GM18508 (cell line): ENCODE measurements around the gene WNT9A.
"Not testable (repeated sequence)": the region's sequence is repeated elsewhere in the genome, so short reads cannot be mapped to it uniquely, and the experiment has no call there.

Experiments used
- ATAC-seq: cut with Tn5 transposase; IDR thresholded peaks from one replicate; pipeline ENCODE4 v1.9.1; 2021; ENCODE audit warnings: moderate number of reproducible peaks; ENCODE audit not compliant: insufficient read depth, unreplicated experiment

The WNT9A gene

DNA sequence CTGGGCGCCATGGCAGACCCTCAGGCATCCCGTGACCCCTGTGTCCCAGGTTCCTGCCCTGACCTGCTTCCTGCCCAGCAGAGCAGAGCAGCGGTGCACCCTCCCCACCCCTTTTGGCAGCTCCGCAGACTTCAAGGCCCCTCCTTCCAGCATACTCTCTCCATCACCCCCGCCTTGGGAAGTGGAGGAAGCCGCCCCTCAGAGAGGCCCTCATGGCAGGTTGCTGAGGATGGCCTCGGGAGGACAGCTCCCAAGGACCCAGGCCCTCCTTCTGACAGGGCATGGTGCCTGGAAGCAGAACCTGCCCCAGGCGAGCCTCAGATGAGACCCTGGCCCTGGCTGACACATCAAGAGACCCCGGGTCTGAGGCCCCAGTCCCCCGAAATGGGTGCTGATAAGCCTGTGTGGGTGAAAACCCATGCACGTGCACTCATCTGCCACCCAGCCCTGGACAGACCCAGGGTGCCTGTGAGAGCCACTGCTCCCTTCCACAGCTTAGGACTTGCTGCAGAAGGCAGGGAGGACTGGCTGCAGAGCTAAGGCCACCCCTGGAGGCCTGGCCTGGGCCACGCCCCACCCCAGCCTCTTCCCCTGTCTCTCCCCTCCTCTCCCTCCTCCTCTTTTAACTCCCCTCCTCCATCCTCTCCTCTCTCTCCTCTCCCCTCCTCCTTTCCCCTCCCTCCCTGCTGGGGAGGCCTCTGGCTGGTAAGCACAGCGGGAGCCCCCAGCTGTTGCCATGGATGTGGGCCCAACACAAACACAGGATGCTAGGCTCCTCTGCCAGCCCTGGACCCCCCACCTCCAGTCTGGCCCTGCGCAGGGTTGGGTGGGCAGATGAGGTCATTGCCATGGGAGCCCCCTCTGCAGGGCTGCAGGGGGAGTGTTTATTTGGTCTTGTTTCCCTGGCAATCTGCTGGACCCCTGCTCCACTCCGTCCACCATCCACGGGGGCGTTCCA is 33.7 kb downstream of the WNT9A start:
- ATAC-seq: no peak

DNA sequence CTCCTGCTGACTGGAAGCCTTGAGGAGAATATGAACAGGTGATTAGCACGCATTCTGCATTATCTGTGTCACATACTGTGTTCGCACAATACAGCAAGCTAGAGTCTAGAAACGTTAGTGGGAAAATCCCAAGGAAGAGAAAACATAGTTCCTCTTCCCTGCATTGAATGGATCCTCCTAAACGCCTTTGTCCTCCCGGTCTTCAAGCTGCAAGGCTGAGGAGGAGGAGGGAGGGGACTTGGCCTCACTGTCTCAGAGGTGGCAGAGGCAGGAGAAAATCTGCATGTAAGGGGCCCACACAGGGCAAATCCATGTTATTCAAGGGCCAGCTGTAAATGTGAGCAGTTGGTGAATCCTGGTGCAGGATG is 34.4 kb downstream of the WNT9A start:
- ATAC-seq: no peak

DNA sequence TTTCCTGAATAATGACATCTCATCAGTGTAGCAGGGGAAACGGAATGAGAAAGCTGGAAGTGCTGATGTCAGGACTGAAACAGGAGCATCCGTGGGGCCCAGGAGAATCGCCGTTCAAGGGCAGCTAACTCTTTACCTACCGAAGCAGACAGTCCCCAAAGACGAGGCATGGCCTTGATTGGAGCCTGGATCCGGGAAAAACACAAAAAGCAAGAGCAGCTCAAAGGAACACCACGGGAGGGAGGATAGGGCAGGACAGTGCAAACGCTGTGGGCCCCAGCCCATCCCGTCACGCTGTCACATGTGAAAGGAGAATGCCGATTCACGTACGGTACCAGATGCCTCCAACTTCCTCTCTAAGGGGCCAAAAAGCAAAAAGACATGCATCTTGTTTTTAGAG is 34.9 kb downstream of the WNT9A start:
- ATAC-seq: no peak

DNA sequence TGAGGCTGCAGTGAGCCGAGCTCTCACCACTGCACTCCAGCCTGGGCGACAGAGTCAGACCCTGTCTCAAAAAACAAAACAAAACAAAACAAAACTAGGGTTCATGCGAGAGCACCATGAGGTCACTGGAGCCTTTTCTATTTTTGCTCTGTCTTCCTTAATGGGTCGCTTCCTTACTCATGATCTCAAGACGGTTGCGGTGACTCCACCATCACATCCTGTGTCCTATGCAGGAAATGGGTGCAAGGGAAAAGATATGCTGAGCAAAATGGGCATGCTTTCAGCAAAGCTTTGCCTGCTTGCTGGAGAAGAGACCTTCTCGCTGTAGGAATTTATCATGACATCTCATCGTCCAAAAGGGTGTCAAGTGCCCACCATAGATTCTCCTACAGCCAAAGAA is 36.4 kb downstream of the WNT9A start:
- no peak for ATAC-seq

DNA sequence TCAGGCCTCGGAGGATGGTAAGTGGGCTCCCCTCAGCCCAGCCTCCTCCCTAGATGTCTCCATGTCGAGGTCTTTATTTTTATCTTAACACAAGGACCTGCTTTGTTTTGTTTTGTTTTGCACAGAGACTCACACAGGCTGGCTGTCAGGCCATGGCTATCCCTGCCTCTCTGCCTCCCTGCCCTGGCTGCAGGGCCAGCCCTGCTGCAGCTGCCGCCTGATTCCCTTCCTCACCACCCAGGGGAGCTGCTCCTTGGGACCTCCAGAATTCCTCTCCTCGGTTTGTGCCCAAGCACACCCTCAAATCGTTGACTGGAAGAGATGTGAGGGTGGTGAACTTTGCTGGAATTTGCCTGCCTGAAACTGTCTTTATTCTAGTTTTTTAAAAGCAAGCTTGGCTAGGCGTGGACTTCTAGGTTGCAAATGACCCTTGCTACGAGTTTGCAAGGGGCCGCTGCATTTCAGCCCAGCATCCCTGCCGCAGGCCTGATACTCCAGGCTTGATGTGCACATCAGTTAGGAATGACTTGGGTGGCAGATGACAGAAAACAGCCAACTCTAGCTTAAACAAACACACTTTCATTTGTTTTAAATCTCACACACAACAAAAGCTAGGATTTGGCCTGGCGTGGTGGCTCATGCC is 37.1 kb downstream of the WNT9A start:
- ATAC-seq: no peak

DNA sequence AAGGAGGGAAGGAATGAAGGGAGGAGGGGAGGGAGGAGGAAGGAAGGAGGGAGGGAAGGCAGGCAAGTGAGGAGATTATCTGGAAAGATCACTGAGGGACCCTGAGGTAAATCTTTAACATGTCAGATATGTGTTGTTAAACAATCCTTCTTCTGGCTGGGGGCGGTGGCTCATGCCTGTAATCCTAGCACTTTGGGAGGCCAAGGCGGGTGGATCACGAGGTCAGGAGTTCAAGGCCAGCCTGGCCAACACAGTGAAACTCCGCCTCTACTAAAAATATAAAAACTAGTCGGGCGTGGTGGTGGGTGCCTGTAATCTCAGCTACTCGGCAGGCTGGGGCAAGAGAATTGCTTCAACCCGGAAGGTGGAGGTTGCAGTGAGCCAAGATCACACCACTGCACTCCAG is 37.8 kb downstream of the WNT9A start:
- not testable (repeated sequence) for ATAC-seq

DNA sequence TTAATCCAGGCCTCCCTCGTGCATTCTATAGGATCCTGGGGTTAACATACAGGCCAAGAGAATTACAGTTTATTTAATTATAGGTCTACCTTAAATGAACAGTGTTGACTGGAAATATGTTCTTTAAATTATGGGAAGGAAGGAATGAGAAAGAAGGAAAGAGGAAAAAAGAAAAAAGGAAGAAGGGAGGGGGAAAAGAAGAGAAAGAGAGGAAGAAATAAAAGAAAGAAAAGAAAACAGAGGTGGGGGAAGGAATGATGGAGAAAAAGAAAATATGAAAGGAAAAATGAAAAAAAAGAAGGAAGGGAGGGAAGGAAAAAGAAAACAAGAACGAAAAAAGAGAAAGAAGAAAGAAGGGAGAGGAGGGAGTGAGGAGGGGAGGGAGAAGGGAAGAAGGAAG is 38.5 kb downstream of the WNT9A start:
- no peak for ATAC-seq

DNA sequence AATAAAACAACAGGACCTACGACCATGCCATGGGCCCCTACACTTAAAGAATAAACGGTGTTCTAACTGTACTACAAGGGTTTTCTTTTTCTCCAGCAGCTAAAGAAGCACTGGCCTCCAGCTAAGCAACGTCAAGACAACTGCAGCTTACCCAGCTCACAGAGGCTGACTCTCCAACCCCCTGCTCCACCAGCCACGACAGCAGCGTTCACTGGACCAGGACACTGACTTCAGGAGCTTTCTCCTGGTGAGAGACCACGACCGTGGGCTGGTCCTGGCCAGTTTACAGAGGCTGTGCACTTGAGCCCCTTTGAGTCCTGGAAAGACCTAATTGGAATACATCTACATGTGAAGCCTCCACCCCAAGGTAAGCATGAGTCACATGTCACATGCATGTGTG is 39.4 kb downstream of the WNT9A start:
- ATAC-seq: no peak

DNA sequence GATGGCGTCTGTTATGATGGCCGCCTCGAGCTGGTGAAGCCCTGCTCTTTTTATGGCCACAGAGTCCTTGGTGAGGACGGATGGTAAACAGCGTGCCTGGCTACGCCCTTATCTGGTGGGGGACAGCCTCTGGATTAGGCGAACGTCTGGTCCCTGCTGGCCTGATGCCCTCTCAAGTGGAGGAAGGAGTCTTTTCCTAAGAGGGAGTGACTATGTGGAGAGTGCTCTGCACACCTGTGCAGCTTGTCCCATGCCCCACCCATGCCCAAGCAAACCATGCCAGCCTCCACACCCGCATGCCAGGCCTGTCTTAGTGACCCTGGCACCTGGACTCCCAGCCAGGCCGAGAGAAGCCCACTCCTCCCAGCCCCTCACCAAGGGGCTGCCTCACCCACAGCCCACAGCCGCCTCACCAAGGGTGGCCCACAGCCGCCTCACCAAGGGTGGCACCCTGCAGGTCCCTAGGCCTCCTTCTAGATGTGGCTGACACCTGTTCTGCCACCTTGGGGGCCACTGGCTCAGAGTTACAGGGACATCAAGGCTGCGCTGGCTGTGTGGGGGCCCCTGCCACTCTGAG is 40.2 kb downstream of the WNT9A start:
- no peak for ATAC-seq

DNA sequence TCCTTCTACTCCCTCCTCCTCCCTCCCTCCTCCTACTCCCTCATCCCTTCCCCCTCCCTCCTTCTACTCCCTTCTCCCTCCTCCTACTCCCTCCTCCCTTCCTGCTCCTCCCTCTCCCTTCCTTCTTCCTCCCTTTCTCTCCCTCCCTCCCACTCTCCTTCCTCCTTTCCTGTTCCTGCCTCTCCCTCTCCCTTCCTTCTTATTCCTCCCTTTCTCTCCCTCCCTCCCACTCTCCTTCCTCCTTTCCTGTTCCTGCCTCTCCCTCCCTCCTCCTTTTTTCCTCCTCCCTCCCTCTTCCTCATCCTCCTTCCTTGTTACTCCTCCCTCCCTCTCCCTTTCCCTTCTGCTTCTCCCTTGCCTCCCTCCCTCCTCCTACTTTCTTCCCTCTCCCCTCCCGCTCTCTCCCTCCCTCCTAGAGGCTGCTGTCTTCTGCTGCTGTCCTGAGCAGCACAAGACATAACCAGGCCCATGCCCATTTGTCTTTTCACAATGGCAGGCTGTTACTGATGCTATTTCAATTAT is 41.1 kb downstream of the WNT9A start:
- ATAC-seq: no peak

DNA sequence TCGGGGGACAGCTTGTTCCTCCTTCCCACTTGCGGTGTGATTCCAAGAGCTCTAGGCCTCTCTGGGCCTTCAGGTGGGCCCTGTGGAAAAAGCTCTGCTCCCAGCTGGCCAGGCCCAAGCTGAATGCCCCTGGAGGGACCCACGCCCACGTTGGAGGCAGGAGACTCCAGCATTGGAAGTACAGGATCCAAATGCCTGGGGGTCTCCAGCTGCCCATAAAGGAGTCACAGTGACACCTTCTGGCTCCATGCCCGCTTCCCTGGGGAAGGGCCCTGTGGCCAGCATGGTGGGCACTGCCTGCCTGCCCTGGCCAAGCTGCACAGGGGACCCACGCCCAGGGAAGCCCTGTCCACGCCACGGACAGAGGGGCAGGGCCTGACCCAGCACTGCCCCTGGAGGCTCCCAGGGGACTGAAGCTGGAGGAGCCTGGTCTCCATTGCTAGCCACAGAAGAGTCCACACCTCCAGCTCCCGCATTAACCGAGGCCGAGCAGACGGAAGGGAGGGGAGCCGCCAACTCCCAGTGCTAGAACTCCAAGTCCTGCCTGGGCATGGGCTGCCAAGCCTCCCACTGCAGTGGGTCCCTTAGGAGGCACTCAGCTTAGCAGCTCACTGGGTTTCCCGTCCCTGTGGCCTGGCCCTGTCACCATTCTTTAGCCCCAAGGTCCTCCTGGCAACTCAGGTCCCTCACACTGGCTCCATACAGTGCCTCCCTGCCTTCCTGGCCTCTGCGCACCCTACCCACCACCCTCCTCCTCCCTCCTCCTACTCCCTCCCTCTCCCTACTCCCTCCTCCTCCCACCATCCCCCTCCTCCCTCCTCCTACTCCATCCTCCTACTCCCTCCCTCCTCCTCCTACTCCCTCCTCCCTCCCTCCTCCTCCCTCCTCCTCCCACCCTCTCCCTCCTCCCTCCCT is 41.9 kb downstream of the WNT9A start:
- ATAC-seq: no peak

DNA sequence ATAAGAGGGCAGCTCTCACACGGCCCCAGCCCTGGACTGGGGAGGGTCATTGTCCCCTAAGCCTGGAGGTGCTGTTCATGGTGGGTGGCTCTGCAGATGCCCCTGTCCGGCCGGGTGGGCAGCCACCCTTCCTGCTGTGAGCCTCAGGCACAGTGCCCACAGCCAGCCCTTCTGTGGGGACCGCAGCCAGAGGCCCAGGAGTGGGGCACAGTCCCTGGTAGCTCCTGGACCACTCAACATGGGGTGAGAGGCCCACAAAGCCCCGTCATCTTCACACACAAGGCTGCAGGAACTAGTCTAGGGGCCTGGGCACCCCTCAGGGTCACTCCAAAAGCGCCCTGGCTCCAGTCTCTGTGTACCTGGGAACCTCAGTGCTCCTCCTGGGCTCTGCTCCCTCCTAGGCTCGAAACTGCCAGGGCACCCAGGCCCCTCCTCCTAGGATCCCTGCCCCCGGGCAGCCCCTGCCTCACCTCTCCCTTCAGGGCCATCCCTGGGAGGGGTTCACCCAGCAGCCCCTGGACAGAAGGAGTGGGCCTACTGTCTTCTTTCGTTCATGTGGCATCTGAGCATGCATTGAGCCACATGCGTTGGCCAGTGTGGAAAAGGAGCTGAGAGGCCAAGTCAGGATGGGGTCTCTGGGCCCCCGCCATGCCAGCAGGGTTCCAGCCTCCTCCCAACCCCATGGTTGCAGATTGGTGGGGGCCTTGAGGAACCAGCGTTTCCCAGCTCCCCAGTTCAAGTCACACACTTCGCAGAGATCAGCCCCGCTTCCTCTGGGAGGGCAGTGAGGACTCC is 43.0 kb downstream of the WNT9A start:
- ATAC-seq: no peak

DNA sequence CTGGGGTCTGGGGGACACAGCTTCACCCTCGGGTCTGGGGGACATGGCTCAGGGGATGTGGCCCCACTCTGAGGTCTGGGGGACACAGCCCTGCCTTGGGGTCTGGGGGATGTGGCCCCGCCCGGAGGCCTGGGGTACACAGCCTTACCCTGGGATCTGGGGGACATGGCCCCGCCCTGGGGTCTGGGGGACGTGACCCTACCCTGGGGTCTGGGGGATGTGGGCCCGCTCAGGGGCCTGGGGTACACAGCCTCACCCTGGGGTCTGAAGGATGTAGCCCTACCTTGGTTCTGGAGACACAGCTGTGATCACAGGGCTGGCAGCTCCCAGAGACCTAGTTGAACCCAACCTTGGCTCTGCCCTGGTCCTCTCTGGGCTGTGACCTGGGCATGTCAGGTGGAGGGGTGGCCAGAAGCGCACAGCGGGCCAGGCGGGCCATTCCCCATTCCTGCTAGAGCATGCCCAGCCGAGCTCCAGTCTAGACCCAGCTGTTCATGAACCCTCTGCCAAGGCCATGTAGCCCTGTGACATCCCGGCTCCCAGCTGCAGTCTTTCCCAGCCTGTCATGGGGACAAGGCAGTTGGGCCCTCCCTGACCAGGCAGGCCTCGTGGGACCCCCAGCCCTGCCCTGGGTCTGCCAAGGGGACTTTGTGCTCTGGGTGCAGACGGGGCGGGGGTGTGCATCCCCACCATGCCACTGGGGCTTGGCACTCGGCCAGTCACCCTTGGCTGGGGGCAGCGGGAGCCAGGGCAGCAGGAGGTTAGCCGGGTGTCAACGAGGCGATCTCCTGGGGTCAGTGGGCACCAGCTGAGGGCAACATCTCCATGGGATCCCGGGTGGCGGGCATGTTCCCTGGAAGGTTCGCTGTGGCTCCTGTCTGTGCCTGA is 43.9 kb downstream of the WNT9A start:
- ATAC-seq: no peak

DNA sequence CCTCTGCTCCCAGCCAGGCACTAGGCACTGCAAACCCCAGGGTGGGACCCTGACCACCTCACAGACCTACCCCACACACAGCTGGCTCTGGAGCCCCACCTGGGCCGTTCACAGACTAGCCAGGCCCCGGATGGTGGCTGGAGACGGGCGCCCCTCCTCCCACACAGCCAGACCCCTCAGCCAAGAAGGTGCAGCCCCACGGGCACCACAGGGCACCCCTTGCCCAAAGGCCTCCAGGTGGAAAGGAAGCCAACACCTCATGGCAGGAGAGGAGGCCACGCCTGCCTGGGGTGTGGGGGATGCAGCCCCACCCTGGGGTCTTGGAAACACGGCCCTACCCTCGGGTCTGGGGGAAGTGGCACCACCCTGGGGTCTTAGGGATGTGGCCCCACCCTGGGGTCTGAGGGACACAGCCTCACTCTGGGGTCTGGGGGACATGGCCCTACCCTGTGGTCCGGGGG is 44.6 kb downstream of the WNT9A start:
- ATAC-seq: no peak

DNA sequence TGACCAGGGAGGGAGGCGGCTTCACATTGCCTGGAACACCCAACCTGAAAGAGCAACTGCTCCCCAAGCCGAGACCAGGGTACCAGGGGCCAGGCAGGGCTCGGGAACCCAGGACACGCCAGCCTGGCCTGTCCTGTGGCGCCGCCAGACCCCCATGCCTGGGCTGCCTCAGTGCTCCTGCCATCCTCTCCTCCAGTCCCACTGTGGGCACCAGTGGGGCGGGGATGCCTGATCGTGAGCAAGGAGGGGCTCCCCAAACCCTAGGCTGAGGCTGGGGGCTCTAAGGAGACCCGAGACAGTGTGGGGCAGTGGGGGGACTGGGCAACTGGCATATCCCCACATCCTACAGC is 45.1 kb downstream of the WNT9A start:
- no peak for ATAC-seq

DNA sequence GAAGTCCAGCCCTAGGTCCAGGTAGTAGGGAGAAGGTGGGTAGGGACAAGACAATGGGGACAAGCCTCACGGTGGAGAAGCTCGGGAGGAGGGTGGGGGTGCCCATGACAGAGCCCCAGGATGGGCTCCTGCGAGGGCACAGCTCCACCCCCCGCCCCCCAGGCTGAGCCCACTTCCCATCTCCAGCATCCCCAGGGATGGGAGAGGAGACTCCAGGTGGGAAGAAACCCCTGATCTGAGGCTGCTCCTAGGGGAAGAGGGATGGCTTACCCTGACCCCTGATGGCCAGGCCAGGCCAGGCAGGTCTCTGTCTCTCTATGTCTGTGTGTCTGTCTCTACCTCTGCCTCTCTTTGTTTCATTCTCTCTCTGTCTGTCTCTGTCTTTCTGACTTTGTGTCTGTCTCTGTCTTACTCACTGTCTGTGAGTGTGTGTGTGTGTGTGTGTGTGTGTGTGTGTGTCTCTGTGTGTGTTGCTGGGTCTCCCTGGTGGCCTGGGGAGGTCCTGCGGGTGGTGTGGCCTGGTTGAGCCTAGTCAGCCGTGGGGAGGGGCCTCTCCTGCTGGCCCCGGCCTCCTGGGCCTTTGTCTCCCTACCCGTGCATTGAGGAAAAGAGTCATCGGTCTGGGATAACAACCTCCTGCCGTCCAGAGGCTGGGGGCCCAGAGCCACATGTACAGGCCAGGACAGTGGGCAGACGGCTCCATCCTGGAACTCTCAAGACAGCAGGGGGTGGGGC is 45.7 kb downstream of the WNT9A start:
- ATAC-seq: no peak

DNA sequence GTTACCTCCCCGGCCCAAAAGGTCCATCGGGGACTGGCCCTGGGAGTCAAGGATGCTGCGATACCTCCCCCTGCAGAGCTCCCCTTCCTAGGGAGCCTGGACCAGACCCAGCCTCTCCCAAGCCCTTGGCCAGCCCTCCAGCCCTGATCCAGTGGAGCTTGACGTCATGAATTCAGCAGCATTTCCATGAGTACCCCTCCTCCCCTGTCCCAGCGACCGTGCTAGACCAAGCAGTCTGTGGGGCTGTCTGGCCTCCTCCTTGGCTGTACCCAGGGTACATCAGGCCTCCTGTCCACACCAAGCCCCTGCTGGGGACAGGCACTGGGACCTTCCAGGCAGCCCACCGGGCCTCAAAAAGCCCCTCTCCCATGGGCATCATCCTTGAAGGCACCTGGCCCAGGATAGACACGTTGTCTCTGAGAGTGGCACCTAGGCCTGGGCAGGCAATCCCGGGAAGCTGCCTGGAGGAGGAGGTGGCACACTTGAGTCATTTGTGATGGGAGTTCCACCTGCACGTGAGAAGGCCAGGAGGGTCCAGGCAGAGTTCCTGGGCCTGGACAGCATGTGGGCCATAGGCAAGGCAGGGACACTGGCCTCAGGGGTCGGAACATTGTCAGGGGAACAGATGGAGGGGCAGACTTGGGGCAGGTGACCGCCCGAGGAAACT is 46.4 kb downstream of the WNT9A start:
- no peak for ATAC-seq
